Stimulated activated CD4-positive, alpha-beta T cell treated with anti-CD3 and anti-CD28 coated beads, Interleukin-4, amount 100 ng/mL, for 1 hour (primary cell): ENCODE results near the gene SP1.
"Not testable (repeated sequence)": the region's sequence is repeated elsewhere in the genome, so short reads cannot be mapped to it uniquely, and the experiment has no call there.

Experiments used
- DNase-seq: peaks from one replicate; pipeline ENCODE4 v3.0.0-alpha.2; 2020

The SP1 gene

GRCh38 chr12:53365245-53365904 lies 14.6 kb upstream of the SP1 start:
- DNase-seq, result no peak

DNA sequence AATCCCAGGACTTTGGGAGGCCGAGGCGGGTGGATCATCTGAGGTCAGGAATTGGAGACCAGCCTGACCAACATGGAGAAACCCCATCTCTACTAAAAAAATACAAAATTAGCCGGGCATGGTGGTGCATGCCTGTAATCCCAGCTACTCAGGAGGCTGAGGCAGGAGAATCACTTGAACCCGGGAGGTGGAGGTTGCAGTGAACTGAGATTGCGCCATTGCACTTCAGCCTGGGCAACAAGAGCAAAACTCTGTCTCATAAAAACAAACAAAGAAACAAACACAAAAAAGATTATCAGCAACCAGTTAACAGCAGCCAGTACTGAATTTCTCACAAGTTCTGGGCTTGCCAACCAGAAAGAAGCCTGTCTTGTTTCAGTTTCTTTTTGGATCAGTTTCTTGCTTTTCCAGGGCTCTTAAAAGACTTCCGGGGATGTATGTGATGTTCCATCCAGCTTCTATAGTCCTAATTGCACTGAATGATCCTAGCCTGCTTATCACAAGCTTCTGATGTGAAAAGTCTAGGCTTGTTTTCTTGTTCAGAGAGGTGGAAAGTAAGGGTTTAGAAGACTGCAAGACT lies 6.3 kb upstream of the SP1 start:
- not testable (repeated sequence) for DNase-seq

- not testable (repeated sequence) for DNase-seq
These were observed 5.7 kb upstream of the SP1 start for GRCh38 chr12:53374277-53374676.

GRCh38 chr12:53376747-53377146 lies 3.2 kb upstream of the SP1 start:
- no peak for DNase-seq

DNA sequence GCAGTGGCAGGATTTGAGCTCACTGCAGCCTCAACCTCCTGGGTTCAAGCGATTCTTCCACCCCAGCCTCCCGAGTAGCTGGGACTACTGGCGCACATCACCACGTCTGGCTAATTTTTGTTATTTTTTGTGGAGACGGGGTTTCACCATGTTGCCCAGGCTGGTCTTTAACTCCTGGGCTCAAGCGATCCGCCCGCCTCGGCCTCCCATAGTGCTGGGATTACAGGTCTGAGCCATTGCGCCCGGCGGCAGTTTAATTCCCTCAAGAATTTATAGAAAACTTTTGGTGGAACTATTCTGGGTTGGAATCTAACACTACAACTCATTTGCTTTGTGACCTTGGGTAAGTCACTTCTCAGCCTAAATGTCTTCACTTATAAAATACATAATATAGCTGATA lies 1.8 kb upstream of the SP1 start:
- DNase-seq, result no peak

- DNase-seq, result no peak
These were observed 1.1 kb upstream of the SP1 start for GRCh38 chr12:53378724-53379388.

DNA sequence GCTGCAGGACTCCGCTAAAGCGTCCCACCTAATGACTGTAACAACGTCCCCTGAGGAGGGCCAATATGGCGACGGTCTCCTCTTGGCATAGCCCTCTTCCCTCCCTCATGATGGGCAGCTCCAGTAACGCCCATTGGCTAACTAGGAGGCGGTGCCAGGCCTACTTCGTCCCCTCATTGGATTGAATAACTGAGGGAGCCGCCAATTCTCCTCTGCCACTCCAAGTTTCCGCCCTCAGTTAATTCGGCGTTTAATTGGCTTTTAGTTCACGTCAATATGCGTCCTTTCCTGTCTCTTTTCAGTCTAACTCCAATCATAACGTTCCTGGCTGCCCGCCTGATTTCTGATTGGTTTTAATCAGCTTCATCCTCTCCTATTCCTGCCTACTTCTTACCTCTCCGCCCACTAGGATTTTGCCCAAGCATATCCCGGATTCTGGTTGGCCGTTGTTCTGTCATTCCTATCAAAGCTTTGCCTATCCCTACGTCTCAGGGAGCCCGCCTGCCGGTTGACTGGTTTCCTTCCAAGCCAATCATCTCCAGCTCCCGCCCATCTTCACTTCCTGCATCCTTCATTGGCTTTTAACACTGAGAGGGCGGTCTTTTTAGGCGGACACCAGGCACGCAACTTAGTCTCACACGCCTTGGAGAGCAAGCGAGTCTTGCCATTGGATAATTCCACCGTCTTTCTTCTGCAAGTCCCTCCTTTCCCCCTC lies 430 bp upstream of the SP1 start:
- peak; percentile 84 for DNase-seq

GRCh38 chr12:53380794-53381730 lies 1.1 kb downstream of the SP1 start:
- DNase-seq, result no peak

DNA sequence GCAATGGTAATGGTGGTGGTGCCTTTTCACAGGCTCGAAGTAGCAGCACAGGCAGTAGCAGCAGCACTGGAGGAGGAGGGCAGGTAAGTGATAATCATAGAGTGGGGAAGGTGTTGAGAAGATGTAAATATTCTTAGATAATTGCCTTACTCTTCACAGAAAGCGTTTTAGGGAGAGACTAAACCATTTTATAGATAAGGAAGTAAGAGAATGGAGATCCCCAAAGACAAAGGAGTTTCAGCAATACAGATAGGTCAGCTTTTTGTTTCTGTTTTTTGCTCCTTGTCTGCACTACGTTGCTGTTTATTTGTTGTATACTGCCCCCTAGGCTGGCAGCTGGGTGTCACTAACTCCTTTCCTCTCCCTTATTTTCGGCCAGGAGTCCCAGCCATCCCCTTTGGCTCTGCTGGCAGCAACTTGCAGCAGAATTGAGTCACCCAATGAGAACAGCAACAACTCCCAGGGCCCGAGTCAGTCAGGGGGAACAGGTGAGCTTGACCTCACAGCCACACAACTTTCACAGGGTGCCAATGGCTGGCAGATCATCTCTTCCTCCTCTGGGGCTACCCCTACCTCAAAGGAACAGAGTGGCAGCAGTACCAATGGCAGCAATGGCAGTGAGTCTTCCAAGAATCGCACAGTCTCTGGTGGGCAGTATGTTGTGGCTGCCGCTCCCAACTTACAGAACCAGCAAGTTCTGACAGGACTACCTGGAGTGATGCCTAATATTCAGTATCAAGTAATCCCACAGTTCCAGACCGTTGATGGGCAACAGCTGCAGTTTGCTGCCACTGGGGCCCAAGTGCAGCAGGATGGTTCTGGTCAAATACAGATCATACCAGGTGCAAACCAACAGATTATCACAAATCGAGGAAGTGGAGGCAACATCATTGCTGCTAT lies 2.0 kb downstream of the SP1 start:
- DNase-seq, result peak; percentile 22

- DNase-seq, result no peak
These were observed 3.3 kb downstream of the SP1 start for GRCh38 chr12:53383258-53383657.

GRCh38 chr12:53386381-53386780 lies 6.4 kb downstream of the SP1 start:
- DNase-seq, result not testable (repeated sequence)

DNA sequence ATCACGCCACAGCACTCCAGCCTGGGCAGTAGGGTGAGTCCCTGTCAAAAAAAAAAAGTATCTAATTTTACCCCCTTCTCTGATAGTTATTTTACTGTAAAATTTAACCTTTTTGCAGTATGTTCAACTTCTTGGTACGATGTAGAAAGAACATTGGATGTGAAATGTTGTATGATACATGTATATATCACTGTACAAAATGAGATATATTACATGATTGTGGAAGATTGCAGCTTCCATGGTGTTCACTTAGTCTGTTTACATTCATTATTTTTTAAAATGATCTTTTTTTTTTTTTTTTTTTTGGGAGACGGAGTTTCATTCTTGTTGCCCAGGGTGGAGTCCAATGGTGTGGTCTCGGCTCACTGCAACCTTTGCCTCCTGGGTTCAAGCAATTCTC lies 9.0 kb downstream of the SP1 start:
- no peak for DNase-seq

DNA sequence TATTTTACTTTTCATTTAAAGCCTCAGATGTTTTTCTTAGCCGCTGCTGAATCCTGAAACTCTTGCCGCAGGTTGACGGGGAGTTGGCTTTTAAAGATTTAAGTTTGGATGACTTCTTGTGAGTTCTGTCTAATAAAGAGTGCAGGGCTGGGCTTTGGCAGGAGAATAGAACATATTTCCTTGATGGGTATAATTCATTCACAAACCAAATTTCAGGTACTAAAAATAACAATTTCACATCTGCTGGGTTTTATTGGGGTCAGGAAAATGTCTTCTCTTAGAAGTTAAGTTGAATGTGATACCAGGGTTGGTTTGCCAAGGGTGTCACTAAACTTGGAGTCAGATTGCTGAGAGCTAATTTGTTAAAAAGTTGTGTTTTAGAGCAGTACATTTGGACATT lies 9.7 kb downstream of the SP1 start:
- DNase-seq, result no peak

DNA sequence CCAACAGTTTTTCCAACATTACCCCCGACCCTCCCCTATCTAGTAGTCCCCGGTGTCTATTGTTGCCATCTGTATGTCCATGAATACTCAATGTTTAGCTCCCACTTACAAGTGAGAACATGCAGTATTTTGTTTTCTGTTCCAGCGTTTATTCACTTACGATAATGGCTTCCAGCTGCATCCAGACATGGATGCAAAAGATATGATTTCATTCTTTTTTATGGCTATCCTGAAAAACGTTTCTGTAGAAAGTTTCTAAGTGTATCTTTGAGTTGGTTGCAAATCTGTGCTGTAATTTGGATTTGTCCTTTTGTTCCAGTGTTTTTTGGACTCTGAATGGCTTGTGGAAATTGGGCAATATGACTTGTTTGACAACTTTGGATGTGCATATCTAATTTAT lies 11.7 kb downstream of the SP1 start:
- DNase-seq, result no peak

DNA sequence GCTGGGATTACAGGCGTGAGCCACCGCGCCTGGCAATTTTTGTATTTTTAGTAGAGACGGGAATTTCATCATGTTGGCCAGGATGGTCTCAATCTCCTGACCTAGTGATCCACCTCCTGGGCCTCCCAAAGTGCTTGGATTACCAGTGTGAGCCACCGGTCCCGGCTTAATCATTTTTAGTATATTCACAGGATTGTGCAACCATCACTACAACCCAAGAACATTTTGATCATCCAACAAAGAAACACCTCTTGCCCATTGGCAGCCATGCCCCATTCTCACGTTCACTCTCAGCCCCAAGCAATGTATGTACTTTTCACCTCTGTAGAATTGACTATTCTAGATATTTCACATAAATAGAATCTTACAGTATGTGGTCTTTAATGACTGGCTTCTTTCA lies 19.9 kb downstream of the SP1 start:
- DNase-seq, result no peak

DNA sequence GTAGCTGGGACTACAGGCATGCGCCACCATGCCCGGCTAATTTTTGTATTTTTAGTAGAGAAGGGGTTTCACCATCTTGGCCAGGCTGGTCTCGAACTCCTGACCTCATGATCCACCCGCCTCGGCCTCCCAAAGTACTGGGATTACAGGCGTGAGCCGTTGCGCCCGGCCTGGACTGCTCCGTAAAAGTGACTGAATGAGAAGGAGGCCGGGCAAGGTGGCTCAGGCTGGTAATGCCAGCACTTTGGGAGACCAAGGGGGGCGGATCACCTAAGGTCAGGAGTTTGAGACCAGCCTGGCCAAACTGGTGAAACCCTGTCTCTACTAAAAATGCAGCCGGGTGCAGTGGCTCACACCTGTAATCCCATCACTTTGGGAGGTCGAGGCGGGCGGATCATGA lies 22.4 kb downstream of the SP1 start:
- DNase-seq, result not testable (repeated sequence)

DNA sequence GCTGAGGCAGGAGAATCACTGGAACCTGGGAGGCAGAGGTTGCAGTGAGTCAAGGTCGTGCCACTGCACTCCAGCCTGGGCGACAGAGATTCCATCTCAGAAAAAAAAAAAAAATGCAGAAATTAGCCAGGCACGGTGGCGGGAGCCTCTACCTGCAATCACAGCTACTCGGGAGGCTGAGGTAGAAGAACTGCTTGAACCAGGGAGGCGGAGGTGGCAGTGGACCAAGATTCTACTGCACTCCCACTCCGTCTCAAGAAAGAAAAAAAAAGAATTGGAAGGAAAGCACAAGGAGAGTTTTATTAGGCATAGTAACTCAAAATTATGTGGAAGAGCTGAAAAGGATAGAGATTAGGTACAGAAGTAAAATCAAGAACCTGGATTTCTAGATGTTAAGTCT lies 22.9 kb downstream of the SP1 start:
- no peak for DNase-seq

DNA sequence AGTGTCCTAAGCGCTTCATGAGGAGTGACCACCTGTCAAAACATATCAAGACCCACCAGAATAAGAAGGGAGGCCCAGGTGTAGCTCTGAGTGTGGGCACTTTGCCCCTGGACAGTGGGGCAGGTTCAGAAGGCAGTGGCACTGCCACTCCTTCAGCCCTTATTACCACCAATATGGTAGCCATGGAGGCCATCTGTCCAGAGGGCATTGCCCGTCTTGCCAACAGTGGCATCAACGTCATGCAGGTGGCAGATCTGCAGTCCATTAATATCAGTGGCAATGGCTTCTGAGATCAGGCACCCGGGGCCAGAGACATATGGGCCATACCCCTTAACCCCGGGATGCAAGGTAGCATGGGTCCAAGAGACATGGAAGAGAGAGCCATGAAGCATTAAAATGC lies 31.0 kb downstream of the SP1 start:
- no peak for DNase-seq

DNA sequence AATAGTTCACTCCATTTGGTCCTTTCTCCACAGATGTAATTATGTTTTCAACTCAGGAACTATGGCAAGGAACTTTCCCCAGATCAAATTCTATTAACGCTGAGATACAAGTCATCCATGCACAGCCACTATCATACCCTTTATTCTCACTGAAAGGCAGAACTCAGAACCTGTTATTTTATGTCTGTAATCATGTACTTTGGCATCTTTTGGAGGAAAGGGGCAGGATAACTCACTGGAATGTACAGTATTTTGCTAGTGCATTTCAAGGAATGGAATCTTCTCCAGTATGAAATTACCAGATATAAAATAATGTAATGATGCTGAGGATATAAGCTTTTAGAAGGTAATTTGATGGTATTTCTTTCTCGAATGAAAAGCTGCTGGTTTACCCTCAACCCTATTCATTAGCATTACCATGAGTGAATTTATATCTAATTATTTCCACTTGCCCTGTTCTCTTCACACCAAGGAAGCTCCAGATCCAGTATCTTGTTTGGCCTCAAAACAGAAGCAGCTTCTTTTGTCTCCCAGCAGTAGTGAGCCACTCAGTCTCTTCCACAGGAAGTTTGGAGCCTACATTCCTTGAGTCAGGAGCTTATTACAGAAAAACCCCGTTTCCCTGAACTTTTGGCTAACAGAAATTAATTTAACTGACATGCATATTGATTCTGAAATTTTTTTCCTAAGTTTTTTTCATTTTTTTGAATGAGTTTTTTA lies 33.7 kb downstream of the SP1 start:
- DNase-seq, result no peak

GRCh38 chr12:53414756-53415417 lies 34.9 kb downstream of the SP1 start:
- no peak for DNase-seq
